ENCODE measurements around the gene MSRB2. TPM values are rescaled to one million over a fixed set of nuclear protein-coding genes. Genes with fewer than 3 reads are reported as not detected.
A peak's percentile ranks its signal among the peaks of the same experiment; 100 is the strongest.

MSRB2 gene
- total RNA-seq, 2 experiments from 2014 or later: 6.3 to 7.9 TPM

DNA sequence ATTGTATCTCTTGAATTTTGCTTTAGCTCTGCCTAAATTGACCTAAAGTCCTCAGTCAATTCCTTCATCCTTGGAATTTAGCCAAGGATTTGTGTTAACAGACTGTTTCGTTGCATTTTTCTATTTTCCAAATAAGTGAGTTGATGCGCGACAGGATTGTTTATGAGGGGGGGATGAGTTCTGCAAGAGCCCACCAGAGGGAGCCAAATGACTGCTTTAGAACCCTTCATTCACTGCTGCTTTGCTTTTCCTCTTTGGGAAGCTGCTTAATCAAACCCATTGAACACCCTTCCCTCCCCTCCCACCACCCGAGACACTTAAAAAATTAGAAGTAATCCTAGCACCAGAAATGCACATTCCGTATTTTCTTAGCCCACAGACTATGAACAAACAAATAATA lies 63.0 kb downstream of the MSRB2 start:
- Mint-ChIP-seq H3K9me3 (no peaks in the 10 kb centered on the region), H3K27ac (no peak overlapping the region), H3K4me1 (peaks cover 2% of the 10 kb centered on the region), H3K36me3 (no peaks in the 10 kb centered on the region), H3K27me3 (peaks cover 58% of the 10 kb centered on the region), H3K4me3 (no peak overlapping the region)
- DNase-seq: peak; percentile 11

GRCh38 chr10:23171232-23171876 lies 76.0 kb downstream of the MSRB2 start:
- H3K4me3 Mint-ChIP-seq: no peak overlapping the region
- H3K36me3 Mint-ChIP-seq: no peaks in the 10 kb centered on the region
- H3K27me3 Mint-ChIP-seq: peaks cover 69% of the 10 kb centered on the region

More at GRCh38 chr10:23171232-23171876, 76.0 kb downstream of the MSRB2 start:
- no peaks in the 10 kb centered on the region for H3K9me3 Mint-ChIP-seq
- peaks cover 9% of the 10 kb centered on the region for H3K4me1 Mint-ChIP-seq
- no peak overlapping the region for H3K27ac Mint-ChIP-seq
- no peak for DNase-seq

Other genes starting within 250 kb of the MSRB2 start
- under 1 TPM in 1 of 2 experiments, not detected in 1; 0.39 TPM for gene ARMC3, start 167.5 kb upstream of the MSRB2 start, total RNA-seq
- gene PTF1A, start 96.7 kb downstream of the MSRB2 start, total RNA-seq: not detected
- under 1 TPM; 0.45 to 0.60 TPM for gene C10orf67, start 249.2 kb downstream of the MSRB2 start, total RNA-seq

All from activated naive CD8-positive, alpha-beta T cell treated with anti-CD3 and anti-CD28 coated beads for 36 hours (primary cell).